NOMO-1 (cell line): ENCODE data around the gene POLDIP2.

ENCODE experiments used
- DNase-seq, 2 experiments: peaks; one replicate each; lab custom pipeline; 2025; ENCODE audit not compliant: unreplicated experiment in 2 of 2; lab: John Stamatoyannopoulos, UW

POLDIP2 gene

DNA sequence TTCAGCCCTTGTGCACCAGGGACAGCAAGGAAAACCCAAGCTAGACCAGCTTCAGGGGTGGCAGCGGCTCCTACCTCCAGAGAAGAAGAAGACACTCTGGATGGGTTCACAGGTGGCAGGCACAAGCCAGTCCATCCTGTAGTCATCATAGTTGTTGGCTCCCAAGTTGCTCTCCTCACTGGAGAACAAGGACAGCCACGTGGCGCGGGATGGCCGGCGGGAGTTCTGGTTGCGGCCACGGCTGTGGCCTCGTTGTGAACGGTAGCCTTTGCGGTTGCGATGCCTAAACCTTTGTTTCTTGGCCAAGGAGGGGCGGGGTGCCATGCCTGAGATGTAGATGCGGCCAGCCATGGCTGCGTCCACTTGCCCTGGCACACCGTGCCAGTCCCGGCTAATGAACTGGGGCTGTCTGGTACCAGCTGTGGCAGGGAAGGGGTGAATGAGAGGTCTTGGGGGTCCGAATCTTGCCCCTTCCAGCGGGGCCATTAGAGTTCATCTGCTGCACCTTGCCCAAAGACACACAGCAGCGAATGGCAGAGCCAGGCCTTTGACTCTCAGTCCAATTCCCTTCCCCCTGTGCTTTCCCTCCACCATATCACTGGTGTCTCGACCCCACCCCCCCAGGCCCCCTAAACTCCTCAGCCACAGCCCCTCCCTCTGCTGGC, 10.4 kb upstream of the POLDIP2 start:
- no peak for DNase-seq

DNA sequence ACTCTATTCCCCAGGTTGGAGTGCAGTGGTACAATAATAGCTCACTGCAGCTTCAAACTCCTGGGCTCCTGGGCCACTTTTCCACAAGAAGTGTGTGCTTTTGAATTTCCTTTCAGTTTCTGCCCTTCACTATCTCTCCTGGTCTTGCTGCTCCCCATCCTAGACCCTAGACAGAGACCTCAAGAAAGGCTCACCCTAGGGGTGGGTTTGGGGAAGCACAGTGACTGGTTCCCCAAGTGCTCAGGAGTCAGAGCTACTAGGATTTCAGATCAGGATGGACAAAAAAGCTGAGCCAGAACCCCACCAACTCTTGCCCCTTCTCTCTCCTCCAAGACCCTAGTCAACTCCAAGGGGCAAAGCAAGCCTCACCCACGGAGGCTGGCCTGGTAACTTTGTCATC, 9.3 kb upstream of the POLDIP2 start:
- DNase-seq, result no peak

DNA sequence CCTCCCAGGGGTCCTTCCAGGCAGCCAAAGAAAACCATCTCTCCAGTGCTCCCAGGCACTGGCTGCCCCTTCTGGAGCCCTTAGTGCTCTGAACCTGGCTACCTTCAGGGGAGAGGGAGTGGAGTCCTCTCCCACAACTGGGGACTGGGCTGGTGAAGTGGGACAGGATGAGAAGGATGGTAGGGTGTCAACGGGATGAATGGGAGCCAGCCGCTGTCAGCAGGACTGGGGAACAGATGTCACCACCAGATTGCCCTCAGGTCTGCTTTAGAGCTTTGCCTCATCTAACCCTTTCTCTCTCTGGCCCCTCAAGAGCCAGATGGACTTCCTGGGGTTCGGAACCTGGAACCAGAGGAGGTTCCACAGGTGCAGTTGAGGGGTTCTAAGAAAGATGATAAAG, 8.2 kb upstream of the POLDIP2 start:
- DNase-seq, result no peak

DNA sequence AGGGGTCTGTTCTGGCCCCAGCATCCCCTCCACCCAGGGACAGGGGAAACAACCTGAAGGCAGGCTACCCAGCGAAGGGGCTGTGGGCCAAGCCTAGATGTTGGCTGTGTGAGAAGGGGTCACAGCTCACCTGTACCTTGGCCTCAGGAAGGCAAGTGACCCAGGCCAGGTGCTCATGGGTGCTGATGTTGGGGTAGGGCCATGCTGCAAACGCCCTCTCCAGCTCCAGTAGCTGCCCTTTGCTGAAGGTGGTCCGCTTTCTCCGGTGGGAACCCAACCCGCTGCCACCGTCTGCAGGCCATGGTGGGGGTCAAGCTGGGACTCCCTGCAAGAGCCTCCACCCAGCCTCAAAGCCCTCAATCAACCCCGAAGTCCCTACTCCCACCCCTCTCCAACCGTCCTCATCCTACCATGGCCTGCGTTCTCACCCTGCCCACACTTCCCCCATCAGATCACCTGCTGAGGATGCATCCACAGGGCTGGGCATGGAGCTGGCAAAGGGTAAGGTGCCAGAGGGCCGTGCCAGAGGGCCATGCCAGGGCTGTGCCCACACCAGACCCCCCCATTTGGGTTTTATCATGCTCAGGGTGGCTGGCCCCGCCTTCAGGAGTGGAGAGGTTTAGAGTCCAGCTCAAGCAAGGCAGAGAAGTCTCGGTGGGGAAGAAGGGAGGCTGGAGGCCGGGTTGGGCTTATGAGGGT, 7.5 kb upstream of the POLDIP2 start, which contains the start of gene SEBOX:
Gene SEBOX, minus strand, starts transcription at position 535 of the 699 bp plus-strand sequence. Its CDS starts 48 bp downstream, at position 487.
- no peak for DNase-seq

DNA sequence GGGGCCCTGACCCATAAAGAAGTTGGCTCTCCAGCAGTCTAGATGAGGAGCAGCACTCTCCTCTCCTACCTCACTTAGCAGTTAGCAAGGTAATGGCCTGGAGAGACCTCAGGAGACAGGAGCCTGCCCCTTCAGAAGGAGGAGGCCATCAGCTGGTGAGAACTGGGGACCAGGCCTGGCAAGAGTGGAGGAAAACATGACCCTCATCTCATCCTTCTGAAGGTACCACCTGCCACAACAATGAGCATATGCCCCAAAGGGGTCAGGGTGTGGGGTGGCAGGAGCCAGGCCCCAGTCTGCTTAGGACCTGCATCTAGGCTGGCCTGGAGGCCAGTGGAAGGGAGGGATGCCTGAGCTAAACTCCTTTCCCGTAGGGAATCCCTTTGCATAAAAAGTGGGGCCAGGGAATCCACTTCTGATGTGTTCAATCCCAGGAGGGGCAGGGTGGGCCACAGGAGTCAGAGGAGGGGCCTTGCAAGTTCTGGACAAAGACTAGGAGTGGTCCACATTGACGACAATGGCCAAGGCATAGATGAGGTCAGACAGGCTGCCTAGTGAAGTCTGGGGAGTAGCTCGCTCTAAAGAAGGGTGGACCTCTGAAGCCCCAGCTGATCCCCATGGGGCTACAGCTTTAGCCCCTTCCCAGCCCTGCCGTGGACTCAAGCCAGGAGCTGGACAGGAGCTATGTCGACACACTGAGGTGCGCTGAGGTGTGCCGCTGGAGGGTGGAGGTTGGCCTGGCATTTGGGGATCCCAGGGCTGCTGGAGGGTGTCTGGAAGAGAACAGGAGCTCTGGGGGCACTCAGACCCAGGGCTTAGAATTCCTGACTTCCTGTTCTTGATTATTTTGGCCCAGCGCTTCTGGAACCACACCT, 6.7 kb upstream of the POLDIP2 start:
- DNase-seq, result no peak

DNA sequence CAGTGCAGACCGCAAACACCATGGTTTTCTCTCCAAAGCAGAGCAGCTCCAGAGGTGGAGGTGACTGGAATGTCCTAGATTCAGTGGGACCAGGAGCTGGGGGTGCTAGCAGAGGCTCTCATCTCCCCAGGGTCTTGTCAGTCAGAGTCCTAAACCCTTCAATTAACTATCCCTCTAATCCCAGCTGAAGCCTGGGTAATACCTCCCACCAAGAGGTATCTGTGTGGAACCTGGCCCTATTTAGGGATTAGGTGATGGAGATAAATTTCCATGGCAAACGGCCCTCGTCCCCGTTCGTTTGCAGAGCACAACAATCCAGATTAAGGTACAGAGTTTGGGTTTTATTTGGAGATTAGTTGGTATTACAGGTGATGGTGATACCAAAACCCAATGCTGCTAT, 5.9 kb upstream of the POLDIP2 start:
- no peak for DNase-seq

DNA sequence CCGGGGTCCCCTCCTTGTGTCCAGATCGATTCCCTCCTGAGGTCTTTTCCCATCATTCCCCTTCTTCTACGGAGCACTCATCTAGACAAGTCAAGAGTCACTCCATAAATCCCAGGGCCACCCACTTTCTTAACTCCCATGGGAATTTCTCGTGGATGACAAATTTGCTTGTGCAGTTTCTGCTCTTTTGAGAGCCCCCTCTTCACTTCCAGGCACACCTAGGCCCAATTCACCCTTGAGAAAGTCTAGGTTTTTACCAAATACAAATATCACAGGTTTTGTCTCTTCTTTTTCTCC, 522 bp upstream of the POLDIP2 start:
- no peak for DNase-seq

DNA sequence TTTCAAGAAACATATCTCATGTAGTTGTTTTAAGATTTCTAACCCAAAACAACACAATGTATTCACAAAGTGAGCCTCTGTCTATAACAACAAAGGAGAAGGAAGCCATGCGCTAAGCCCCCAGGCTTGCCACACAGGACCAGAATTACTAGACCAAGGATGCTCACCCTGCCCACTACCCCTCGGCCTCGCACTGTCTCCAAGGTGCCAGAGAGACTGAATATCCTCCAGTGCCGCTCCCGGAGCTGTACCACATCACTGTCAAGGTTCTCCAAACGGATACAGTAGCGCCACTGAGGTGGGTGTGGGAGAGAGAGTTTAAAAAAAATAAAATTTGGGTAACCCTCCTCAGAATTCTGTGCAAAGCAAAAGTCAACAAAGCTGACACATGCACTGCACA, 7.1 kb downstream of the POLDIP2 start:
- DNase-seq, result no peak

DNA sequence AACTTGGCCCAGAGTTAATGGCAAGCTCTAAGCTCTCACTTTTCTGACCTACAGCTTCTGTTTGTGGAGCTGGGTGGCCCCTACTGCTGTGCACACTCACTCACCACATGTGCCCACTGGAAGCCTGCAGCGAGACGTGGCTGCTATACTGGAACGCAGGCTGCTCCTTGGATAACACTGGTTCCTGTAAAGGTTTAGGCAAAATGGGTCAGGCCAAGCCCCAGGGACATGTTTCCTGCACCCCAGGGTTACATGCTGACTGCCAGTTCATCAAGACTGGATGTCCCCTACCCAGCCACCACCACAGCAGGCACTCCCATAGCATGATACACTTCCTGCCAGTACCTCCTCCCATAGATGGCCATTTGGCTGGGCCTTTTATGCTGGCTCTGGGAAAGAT, 8.3 kb downstream of the POLDIP2 start:
- DNase-seq, result no peak

DNA sequence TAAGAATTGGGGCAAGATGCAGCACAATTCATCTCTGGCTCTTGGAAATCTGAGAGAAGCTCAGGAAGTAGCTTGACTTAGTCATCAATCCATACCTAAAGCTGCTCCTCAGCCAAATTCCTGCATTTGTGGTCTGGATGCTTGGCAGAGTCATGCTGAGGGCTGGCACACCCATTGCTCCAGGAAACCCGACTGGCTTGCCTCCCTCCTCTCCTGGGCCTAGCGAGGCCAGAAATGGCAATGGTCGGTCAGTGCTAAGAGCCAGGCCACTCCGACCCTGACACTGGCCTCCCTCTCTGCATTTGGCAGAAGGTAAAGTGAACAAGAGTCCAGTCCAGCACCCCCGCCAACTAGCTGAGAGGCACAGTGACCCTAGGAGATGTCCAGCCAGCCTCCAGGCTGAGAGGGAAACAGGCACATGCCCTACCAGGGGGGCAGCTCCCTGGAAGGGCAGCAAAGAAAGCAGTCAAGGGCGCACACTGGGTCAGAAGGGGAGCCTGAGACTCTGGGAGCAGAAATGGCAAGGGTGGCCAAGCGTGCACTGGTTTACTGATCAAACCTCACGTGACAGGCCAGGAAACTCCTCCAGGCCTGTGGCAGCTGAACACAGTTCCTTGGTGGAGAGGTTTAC, 10.0 kb downstream of the POLDIP2 start:
- DNase-seq, result no peak

DNA sequence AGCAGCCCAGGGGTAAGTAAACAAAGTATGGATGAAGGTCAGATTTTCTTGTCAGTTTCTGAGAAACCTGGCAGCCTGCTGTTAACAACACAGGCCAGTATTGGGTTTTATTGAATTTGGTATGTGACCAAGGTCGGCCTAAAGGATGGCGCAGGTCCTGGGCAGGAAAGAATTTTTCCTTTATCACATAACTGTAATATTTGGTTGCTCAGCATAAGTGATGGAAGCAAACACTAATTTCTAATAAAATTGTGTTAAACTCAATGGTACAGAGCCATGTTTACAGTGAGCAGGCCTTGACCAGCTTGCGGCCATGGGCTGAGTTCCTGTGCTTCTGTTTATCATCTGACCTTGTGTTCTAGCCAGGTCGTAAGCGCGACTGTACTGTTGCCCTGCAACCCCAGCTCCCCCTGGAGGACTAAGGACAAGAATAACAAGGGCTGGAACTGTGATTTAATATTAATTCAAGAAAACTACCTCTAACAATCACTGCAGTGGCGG, 10.5 kb downstream of the POLDIP2 start:
- no peak for DNase-seq

DNA sequence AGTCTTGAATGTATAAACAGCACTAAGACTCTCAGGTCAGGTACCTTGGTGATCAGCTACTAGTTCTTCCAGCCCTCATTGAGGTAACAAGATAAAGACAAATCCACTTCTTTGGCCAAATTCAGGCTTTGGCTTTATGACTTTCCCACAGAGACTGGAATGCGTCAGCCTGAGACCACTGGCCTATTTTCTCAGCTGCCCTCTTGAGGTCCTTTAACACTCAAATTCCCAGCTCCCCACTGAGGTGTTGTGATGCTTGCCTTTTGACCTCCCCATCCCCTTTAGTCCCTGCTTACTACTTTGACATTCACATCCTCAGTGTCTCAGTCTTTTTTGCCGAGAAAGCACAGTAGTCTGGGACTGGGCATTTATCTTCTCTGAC, 11.1 kb downstream of the POLDIP2 start:
- no peak for DNase-seq

DNA sequence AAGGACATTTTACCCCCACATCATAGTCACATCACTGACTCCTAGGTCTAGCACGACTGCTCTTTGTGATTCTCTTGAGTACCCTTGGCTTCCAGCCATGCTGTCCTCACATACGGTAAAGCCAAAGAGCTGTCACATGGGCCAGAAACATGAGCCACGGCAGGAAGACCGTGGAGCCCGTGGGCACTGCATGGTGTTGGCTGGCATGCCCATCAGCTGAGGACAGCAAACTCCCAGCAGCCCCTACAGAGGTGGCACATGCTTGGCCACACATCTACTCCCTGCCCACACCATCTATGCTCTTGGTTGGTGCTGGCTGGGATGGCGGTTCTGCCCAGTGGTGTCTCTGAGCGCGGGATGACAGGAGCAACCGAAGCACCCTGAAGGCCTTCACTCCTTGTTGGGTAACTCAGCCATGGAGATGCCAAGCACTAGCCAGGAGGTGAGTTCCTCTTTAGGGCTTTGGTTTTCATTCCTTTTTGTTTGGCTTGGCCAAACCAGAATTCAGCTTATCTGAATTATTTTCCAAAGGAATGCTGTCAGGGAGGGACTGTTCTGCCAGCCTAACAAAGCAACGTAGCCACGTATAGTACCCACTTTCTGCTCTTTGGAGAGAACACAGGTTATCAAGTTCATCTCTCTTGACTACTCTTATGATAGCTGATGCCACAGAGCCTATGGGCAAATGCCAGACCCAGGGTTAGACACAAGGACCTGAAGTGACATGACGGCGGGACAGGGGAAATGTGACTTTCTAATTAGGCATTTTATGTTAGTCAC, 11.7 kb downstream of the POLDIP2 start:
- DNase-seq, result no peak

DNA sequence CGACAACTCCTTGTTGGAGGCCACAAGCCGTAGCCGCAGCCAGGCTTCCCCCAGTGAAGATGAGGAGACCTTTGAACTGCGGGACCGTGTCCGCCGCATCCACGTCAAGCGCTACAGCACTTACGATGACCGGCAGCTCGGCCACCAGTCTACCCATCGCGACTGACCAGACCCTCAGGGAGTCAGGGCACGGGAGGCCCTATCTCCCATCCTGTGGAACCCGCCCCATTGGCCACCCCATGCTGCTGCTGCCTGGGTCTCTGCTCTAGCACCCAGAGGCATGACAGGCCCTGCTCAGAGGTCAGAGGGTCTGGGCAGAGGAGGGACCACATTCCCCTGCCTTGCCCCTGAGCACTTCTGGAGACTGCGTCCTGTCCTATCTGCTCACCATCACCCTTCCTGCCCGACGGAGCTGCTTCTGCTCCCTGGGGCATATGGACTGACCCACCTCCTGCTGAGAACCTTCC, 12.9 kb downstream of the POLDIP2 start:
- no peak for DNase-seq

DNA sequence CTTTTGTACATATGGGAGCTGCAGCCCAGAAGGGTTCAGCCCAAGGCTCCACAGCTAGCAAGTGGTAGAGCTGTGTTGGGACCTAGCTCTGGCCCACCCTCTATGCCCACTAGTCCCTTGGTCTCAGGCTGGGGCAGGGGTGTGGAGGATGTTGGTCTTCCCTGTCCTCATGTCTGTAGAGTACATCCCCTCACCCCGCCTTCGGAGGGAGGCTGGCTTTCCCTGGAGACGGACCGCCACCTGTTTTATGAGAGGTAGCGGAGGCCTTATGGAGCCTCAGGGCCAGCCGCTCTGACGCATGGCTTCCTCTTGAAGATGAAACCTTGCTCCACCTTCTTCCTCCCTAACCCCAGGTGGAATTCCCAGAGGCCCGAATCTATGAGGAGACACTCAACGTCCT, 13.3 kb downstream of the POLDIP2 start:
- DNase-seq, result no peak

DNA sequence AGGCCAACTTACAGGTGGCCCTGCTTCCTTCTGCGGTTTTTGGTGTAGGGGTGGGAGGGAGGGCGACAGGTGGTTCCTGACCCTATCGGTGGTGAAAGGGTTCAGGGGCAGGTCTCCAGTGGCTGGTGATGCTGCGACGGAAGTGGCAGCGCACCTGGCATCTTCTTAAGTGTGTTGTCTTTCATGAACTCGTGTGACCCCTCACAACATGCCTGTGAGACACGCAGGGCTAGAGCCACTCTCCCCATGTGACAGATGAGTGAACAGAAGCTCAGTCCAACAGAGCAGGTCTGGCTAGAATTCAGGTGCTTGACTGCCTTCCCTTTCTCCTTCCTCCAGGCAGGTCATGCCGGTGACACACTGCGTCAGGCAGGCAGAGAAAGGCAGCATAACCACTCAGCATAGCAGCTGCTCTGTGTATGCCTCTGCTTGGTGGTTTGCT, 13.8 kb downstream of the POLDIP2 start:
- no peak for DNase-seq

DNA sequence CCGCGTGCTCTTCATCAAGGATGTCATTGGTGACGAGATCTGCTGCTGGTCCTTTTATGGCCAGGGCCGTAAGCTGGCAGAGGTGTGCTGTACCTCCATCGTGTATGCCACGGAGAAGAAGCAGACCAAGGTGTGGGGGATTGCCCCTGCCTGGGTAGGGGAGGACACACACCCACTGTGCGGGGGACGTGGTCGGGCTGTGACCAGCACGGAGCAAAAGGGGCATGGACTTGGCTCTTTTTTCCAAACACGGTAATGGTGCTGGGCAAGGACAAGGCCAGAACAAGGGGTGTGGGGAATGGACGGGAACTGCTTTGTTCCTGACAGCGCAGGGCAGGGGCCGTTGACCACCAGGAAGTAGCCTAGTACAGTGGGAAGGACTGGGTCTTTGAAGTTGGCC, 15.0 kb downstream of the POLDIP2 start:
- DNase-seq, result no peak

DNA sequence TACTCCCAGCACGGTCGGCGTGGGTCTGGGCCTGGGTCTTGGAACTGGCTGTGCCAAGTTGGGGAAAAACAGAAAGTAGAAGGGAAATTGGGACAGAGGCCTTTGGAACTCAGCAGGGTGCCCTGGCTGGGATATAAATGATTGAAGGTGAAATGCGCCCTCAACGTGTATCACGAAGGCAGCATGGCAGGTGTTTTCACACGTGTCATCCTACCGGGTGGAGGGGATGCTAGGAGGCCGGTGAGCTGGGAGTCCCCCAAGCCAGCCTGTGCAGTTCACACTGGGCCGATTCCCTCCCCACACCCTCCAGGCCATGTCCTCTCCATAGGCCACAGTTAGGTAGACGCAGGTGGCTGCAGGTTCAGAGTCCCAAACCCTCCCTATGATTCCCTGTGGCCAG, 15.8 kb downstream of the POLDIP2 start:
- no peak for DNase-seq

DNA sequence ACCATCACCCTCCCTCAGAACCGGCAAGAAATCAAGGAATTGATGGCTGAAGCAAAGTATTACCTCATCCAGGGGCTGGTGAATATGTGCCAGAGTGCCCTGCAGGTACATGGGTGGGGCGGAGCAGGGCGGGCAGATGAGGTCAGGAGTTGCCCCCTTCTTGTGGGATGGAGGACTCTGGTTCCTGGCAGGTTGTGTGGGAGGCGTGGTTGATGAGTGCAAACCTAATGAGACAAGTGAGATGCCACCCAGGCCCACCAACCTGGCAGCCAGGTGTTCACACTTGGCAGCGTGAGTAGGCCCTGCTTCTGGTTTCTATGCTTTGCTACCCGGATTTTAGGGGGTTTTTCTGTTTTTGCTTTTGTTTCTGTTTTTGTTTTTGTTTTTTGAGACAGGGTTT, 17.0 kb downstream of the POLDIP2 start:
- no peak for DNase-seq

DNA sequence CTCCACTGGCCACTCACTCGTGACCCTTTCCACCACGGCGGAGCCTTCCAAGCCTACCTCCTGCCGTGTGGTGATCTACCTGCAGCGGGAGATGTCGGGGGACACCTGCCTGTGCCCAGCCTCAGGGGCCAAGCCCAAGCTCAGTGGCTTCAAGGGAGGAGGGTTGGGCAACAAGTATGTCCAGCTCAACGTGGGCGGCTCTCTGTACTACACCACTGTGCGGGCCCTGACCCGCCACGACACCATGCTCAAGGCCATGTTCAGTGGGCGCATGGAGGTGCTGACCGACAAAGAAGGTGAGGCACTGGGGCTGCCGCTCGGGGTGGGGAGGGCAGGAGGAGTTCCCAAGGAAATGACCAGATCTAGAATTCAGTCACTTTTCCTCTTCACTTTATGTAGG, 17.9 kb downstream of the POLDIP2 start:
- no peak for DNase-seq
